ENCODE measurements around the gene CHD6. TPM values are rescaled to one million over a fixed set of nuclear protein-coding genes. Genes with fewer than 3 reads are reported as not detected.

The CHD6 gene
- total RNA-seq: 34.3 and 36.8 TPM in 2 replicates

GRCh38 chr20:41617902-41618806, at the start of gene CHD6:
Gene CHD6 (minus strand): TSS chr20:41618377. CDS start chr20:41551337, 67,040 bp downstream.
- Mint-ChIP-seq H3K4me3 (peak within 1 kb of the TSS; percentile 94), H3K27me3 (ENCODE audit: insufficient read depth) (peaks cover 16% of the 10 kb centered on the region), H3K36me3 (ENCODE audit: low read depth) (peaks cover 4% of the 10 kb centered on the region), H3K4me1 (ENCODE audit: low read depth) (peaks cover 40% of the 10 kb centered on the region), H3K27ac (peak within 1 kb of the TSS; percentile 89), H3K9me3 (no peaks in the 10 kb centered on the region)
- DNase-seq (ENCODE audit: low spot score): peak; percentile 99
- intact Hi-C loops (cut with micrococcal nuclease): loop anchor here (1.0 to 2.0 kb wide), 5 partner anchors 75 to 590 kb away; partner anchors contain the start of genes TOP1 and ZHX3

- no peak overlapping the region for H3K27ac Mint-ChIP-seq
- no peaks in the 10 kb centered on the region for H3K4me1 Mint-ChIP-seq (ENCODE audit: low read depth)
- H3K36me3 Mint-ChIP-seq (ENCODE audit: low read depth): peaks cover 2% of the 10 kb centered on the region
- no peaks in the 10 kb centered on the region for H3K9me3 Mint-ChIP-seq
- DNase-seq (ENCODE audit: low spot score): no peak
- peaks cover 9% of the 10 kb centered on the region for H3K27me3 Mint-ChIP-seq (ENCODE audit: insufficient read depth)
- intact Hi-C loops (cut with micrococcal nuclease): no loop called here
- H3K4me3 Mint-ChIP-seq: no peak overlapping the region
Measured at GRCh38 chr20:41664584-41664983, 46.4 kb upstream of the CHD6 start.

- no peak for DNase-seq (ENCODE audit: low spot score)
- Mint-ChIP-seq H3K4me3 (no peak overlapping the region), H3K4me1 (ENCODE audit: low read depth) (no peaks in the 10 kb centered on the region), H3K27ac (no peak overlapping the region), H3K9me3 (no peaks in the 10 kb centered on the region), H3K27me3 (ENCODE audit: insufficient read depth) (no peaks in the 10 kb centered on the region), H3K36me3 (ENCODE audit: low read depth) (no peaks in the 10 kb centered on the region)
- intact Hi-C loops (cut with micrococcal nuclease): no loop called here
Measured at GRCh38 chr20:41657655-41658054, 39.5 kb upstream of the CHD6 start.

- Mint-ChIP-seq H3K4me3 (no peak overlapping the region), H3K4me1 (ENCODE audit: low read depth) (no peaks in the 10 kb centered on the region), H3K36me3 (ENCODE audit: low read depth) (no peaks in the 10 kb centered on the region), H3K27ac (no peak overlapping the region), H3K27me3 (ENCODE audit: insufficient read depth) (no peaks in the 10 kb centered on the region), H3K9me3 (no peaks in the 10 kb centered on the region)
- intact Hi-C loops (cut with micrococcal nuclease): no loop called here
- no peak for DNase-seq (ENCODE audit: low spot score)
Measured at GRCh38 chr20:41655962-41656618, 37.9 kb upstream of the CHD6 start.

- Mint-ChIP-seq H3K4me1 (ENCODE audit: low read depth) (no peaks in the 10 kb centered on the region), H3K9me3 (no peaks in the 10 kb centered on the region), H3K36me3 (ENCODE audit: low read depth) (no peaks in the 10 kb centered on the region), H3K27ac (no peak overlapping the region), H3K4me3 (no peak overlapping the region), H3K27me3 (ENCODE audit: insufficient read depth) (peaks cover 3% of the 10 kb centered on the region)
- no peak for DNase-seq (ENCODE audit: low spot score)
- intact Hi-C loops (cut with micrococcal nuclease): no loop called here
Measured at GRCh38 chr20:41654884-41655283, 36.7 kb upstream of the CHD6 start.

GRCh38 chr20:41654292-41654691, 36.1 kb upstream of the CHD6 start:
- Mint-ChIP-seq H3K27ac (no peak overlapping the region), H3K27me3 (ENCODE audit: insufficient read depth) (peaks cover 3% of the 10 kb centered on the region), H3K9me3 (no peaks in the 10 kb centered on the region), H3K4me3 (no peak overlapping the region), H3K4me1 (ENCODE audit: low read depth) (no peaks in the 10 kb centered on the region), H3K36me3 (ENCODE audit: low read depth) (no peaks in the 10 kb centered on the region)
- DNase-seq (ENCODE audit: low spot score): no peak
- intact Hi-C loops (cut with micrococcal nuclease): no loop called here

GRCh38 chr20:41650231-41650948, 32.2 kb upstream of the CHD6 start:
- intact Hi-C loops (cut with micrococcal nuclease): no loop called here
- H3K9me3 Mint-ChIP-seq: no peaks in the 10 kb centered on the region
- peaks cover 12% of the 10 kb centered on the region for H3K27me3 Mint-ChIP-seq (ENCODE audit: insufficient read depth)
- no peak for DNase-seq (ENCODE audit: low spot score)
- no peak overlapping the region for H3K4me3 Mint-ChIP-seq
- no peak overlapping the region for H3K27ac Mint-ChIP-seq
- H3K4me1 Mint-ChIP-seq (ENCODE audit: low read depth): no peaks in the 10 kb centered on the region
- no peaks in the 10 kb centered on the region for H3K36me3 Mint-ChIP-seq (ENCODE audit: low read depth)

GRCh38 chr20:41649489-41649888, 31.3 kb upstream of the CHD6 start:
- Mint-ChIP-seq H3K4me1 (ENCODE audit: low read depth) (no peaks in the 10 kb centered on the region), H3K27ac (no peak overlapping the region), H3K9me3 (no peaks in the 10 kb centered on the region), H3K4me3 (no peak overlapping the region), H3K27me3 (ENCODE audit: insufficient read depth) (peaks cover 13% of the 10 kb centered on the region), H3K36me3 (ENCODE audit: low read depth) (no peaks in the 10 kb centered on the region)
- no peak for DNase-seq (ENCODE audit: low spot score)
- intact Hi-C loops (cut with micrococcal nuclease): no loop called here

GRCh38 chr20:41645372-41645771, 27.2 kb upstream of the CHD6 start:
- H3K4me1 Mint-ChIP-seq (ENCODE audit: low read depth): no peaks in the 10 kb centered on the region
- peaks cover 19% of the 10 kb centered on the region for H3K27me3 Mint-ChIP-seq (ENCODE audit: insufficient read depth)
- DNase-seq (ENCODE audit: low spot score): no peak
- no peak overlapping the region for H3K27ac Mint-ChIP-seq
- H3K9me3 Mint-ChIP-seq: no peaks in the 10 kb centered on the region
- no peaks in the 10 kb centered on the region for H3K36me3 Mint-ChIP-seq (ENCODE audit: low read depth)
- H3K4me3 Mint-ChIP-seq: no peak overlapping the region
- intact Hi-C loops (cut with micrococcal nuclease): no loop called here

- Mint-ChIP-seq H3K4me1 (ENCODE audit: low read depth) (no peaks in the 10 kb centered on the region), H3K27ac (no peak overlapping the region), H3K36me3 (ENCODE audit: low read depth) (no peaks in the 10 kb centered on the region), H3K27me3 (ENCODE audit: insufficient read depth) (peaks cover 18% of the 10 kb centered on the region), H3K4me3 (no peak overlapping the region), H3K9me3 (no peaks in the 10 kb centered on the region)
- intact Hi-C loops (cut with micrococcal nuclease): no loop called here
- DNase-seq (ENCODE audit: low spot score): no peak
Measured at GRCh38 chr20:41643504-41643938, 25.3 kb upstream of the CHD6 start.

GRCh38 chr20:41639630-41640029, 21.5 kb upstream of the CHD6 start:
- Mint-ChIP-seq H3K36me3 (ENCODE audit: low read depth) (no peaks in the 10 kb centered on the region), H3K4me3 (no peak overlapping the region), H3K4me1 (ENCODE audit: low read depth) (no peaks in the 10 kb centered on the region), H3K27ac (no peak overlapping the region), H3K9me3 (no peaks in the 10 kb centered on the region), H3K27me3 (ENCODE audit: insufficient read depth) (peaks cover 9% of the 10 kb centered on the region)
- intact Hi-C loops (cut with micrococcal nuclease): no loop called here
- DNase-seq (ENCODE audit: low spot score): no peak

GRCh38 chr20:41638456-41638855, 20.3 kb upstream of the CHD6 start:
- Mint-ChIP-seq H3K4me1 (ENCODE audit: low read depth) (no peaks in the 10 kb centered on the region), H3K27me3 (ENCODE audit: insufficient read depth) (peaks cover 6% of the 10 kb centered on the region), H3K4me3 (no peak overlapping the region), H3K9me3 (no peaks in the 10 kb centered on the region), H3K36me3 (ENCODE audit: low read depth) (no peaks in the 10 kb centered on the region), H3K27ac (no peak overlapping the region)
- intact Hi-C loops (cut with micrococcal nuclease): no loop called here
- DNase-seq (ENCODE audit: low spot score): no peak

- no peak overlapping the region for H3K4me3 Mint-ChIP-seq
- no peak for DNase-seq (ENCODE audit: low spot score)
- H3K27me3 Mint-ChIP-seq (ENCODE audit: insufficient read depth): peaks cover 2% of the 10 kb centered on the region
- H3K9me3 Mint-ChIP-seq: no peaks in the 10 kb centered on the region
- no peak overlapping the region for H3K27ac Mint-ChIP-seq
- no peaks in the 10 kb centered on the region for H3K4me1 Mint-ChIP-seq (ENCODE audit: low read depth)
- intact Hi-C loops (cut with micrococcal nuclease): no loop called here
- H3K36me3 Mint-ChIP-seq (ENCODE audit: low read depth): no peaks in the 10 kb centered on the region
Measured at GRCh38 chr20:41635158-41635557, 17.0 kb upstream of the CHD6 start.
